G401 (cell line): ENCODE results near the gene ITM2C. TPM values are rescaled to one million over a fixed set of nuclear protein-coding genes. Genes with fewer than 3 reads are reported as not detected.

Source experiments
- DNase-seq: peaks from one replicate; pipeline ENCODE4 v3.0.0-alpha.2; 2015; ENCODE audit warnings: low spot score
- in situ Hi-C: cut with HindIII; loops from 2 replicates; pipeline ENCODE4 v1.10.0; 2016; ENCODE audit warnings: low sequenced_read_pairs, mixed read lengths
- total RNA-seq: library from RNA; depleted of rRNA; stranded (reverse); fragments of >200 nt; shearing (Covaris generic); gene quantifications from 2 replicates; pipeline ENCODE4 v1.2.3, GENCODE V29; 2014

Gene ITM2C
- total RNA-seq, 1 experiment from 2014 or later: 273 TPM

DNA sequence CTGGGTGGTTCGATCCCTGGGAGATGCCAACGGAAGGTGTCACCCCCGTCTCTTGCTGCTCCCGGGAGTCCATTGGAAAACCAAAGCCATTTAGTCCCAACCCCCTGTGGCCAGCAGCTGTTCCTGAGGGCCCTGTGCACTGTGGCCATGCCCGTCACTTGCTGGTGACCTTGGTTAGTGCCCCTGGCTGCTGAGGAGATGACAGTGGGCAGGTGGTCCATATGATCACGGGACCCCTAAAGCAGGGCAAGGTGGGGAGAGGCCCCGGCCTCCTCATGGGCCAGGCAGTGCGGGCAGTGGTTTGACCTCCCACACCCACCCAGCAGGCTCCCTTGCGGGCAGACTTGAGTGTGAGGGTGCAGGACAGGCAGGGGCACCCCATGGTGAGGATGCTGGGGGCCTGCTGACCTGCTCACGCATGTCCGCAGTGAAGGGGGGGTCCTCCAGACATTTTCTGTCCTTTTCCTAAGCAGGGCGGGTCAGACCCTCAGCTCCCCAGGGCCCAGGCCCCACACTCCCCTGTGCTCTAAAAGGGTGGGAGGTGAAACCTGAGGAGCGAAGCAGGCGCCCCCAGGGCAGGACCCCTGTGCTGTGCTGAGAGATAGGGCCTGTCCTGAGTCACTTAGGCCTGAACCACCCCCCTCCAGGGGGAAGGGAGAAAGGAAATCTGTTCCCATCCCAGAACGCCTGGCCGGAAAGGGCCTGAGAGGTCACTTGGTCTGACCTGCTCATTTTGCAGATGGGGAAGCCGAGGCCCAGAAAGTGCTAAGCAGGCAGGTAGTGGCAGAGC lies 6.8 kb downstream of the ITM2C start:
- in situ Hi-C loops: no loop called here
- DNase-seq: no peak

DNA sequence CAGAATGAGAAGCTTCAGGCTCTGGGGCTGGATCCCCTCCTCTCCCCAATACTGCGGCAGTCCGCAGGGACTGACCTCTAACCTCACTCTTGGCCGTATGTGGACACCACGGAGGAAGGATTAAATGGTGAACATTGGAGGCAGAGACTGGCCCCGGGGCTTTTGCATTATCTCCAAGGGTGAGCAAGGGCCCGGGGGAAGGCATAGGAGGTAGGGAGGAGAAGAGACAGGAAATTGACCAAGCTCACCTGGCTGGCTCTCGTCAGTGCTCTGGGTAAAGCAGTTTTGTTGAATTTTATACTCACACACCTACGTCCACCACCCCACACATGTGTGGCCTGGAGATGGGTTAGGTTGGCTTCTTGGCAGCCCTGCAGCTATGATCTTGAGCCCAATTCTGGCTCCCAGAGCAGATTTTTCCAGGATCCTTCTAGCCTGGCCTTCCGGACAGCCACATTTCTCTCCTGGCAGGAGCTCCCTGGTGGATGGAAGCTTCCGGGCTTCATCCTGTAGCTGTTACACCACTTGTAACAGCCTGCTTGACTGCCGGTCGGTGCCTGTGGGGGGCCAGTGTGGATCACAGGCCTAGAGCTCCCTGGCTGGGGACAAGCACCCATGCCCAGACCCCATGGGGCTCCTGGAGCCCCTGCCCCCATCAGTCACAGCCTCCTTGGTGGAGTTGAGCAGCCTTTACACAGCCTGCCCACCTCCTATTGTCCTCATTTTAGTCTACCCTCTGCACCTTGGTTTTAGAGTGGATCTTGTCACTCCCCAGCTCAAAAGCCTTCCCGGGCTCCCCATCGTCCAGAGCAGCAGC lies 7.6 kb downstream of the ITM2C start:
- in situ Hi-C loops: no loop called here
- no peak for DNase-seq

DNA sequence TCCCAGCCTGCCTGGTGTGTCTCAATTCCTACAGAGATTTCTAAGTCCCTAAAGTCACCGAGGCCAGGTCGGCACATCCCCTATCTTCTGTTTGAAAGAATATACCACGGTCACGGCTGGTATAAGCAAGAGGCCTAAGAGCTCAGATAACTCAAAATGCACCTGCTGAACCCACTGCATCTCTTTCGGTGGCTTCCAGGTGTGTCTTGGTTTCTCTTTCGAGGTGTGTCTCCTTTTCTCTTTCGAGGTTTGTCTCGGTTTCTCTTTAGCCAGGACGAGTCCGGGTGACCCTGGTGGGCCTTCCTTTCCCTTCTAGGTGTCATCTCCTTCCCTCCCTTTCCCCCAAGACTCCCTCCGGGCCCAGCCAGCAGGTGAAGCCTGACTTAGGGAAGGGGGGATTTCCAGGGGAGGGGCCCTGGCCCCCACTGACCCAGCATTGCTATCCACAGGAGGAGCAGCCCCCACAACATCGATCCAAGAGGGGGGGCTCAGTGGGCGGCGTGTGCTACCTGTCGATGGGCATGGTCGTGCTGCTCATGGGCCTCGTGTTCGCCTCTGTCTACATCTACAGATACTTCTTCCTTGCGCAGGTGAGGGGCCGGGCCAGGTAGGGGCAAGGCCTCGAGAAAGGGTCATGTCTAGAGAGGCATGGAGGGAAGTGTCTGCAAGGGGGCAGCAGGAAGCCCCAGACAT lies 8.4 kb downstream of the ITM2C start:
- in situ Hi-C loops: no loop called here
- no peak for DNase-seq

DNA sequence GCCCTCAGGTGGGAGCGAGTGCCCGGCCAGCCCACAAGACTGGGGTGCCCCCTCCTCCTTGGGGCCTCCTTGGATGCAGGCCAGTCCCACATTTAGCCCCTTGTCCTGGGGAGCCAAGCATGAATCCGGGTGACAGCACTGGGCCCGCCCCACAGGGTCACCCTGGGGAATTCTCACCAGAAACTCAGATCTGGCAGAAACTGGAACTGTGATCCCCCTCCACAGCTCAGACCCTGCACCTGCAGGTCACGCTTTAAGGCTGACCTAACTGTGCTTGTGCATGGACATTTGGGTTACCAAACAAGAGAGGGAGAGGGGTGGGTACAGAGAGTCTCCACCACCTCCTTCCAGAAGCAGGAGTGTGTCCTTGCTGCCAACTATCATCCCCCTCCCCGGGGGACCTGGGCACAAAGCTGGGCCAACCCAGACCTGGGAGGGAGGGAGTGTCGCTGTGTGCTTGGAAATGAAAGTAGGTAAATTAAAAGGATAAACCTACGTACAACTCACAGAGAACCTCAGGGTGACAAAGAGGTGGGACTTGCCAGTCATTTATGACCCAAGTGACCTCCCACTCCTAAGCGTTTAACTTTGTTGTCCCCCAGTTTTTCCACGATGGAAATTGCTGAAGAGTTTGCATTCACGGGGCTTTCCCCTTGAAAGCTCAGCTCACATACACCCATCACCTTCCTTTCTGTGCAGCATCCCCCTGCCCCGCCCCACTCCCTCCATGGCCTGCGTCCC lies 9.1 kb downstream of the ITM2C start:
- no peak for DNase-seq
- in situ Hi-C loops: no loop called here

DNA sequence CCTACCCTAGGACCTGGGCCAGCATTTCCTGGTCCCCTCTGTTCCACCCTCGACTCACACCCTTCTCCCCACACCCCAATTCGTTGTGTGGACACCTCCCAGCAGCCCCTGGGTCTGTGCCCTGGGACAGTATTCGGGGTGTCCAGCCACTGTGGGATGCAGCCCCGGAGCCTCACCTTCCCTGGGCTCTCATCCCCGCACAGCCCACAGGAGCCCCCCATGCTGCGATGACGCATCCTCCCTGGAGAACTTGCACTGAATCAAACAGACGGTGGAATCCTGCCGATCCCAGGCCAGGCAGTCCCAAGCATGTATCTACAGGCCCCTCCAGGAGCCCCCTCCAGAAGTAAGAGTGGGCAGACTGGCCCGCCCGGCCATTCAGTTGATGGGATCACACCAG lies 9.7 kb downstream of the ITM2C start:
- in situ Hi-C loops: no loop called here

DNA sequence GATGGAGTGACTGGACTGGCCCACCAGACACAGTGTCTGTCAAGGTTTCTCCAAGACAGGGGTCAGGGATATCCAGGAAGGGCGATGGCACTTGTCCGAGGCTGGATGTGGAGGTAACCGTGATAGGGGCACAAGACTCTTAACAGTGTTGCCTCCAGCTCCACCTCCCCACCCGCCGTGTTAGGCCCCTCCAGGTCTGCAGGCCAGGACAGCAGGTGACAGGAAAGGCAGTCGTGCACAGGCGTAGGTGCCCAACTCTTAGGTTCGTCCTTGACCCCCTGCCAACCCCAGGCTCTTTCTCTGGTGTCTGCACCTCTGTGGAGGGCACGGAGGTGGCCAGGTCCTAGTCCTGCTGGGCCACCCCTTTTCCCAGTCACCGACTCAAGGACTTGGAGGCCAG lies 10.1 kb downstream of the ITM2C start:
- in situ Hi-C loops: no loop called here
- no peak for DNase-seq

More for the DNA sequence above, 9.7 kb downstream of the ITM2C start:
- no peak for DNase-seq

DNA sequence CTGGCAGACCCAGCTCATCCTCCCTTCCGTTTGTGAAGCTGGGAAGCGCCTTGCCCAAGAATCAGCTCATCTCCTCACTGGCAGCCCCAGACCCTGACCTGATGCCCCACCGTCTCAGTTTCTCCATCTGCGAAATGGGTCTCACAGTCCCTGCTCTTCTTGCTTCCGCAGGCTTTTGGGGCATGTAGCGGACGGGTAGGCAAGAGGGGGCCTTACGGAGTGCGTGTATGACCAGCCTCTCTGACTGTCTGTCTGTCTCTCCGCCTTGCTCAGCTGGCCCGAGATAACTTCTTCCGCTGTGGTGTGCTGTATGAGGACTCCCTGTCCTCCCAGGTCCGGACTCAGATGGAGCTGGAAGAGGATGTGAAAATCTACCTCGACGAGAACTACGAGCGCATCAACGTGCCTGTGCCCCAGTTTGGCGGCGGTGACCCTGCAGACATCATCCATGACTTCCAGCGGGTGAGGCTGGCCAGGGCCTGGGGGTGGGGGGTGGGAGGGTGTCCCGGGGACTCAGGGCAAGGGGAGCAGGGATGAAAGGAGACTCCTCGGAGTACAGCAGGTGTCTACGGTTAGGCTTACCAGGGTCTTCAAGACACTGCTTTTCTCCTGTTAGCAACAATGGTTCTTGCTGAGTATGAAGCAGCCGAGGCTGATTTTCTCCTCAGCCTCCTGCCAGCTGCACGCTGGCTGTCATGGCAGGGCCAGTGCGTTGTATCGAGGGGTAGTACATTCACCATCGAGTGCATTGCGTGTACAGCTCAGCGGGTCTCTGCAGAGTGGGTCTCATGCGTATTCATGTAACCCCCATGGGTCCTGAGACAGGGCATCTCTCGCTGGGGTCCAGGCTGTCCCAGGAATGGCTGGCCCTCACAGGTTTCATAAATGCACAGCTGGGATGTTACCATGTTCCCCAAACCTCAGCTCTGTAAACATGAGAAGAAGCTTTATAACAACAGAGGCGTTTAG lies 10.9 kb downstream of the ITM2C start:
- in situ Hi-C loops: no loop called here

DNA sequence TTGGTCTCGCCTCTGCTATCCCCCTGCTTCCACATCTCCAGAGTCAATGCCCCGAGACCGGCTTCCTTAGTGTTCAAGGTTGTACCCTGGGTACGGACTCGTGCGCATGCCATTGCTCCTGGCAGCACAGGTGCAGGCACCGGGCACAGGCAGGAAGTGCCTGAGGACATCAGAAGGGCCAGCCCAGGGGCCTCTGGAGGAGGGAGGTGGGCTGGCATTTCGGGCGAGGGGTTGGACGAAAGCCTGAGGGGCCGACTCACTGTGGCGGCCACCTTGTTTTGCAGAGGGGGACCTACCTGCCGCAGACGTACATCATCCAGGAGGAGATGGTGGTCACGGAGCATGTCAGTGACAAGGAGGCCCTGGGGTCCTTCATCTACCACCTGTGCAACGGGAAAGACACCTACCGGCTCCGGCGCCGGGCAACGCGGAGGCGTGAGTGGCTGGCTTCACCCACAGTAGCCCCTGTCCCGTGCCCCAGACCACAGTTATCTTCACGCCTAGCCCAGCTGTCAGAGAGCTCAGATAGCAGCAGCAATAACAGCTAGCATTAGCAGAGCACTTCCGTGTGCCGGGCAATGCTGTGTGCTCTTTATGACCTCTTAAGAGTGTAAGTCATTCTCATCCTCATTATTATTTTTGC lies 12.5 kb downstream of the ITM2C start:
- in situ Hi-C loops: no loop called here
- DNase-seq: no peak

More for the DNA sequence above, 10.9 kb downstream of the ITM2C start:
- no peak for DNase-seq

DNA sequence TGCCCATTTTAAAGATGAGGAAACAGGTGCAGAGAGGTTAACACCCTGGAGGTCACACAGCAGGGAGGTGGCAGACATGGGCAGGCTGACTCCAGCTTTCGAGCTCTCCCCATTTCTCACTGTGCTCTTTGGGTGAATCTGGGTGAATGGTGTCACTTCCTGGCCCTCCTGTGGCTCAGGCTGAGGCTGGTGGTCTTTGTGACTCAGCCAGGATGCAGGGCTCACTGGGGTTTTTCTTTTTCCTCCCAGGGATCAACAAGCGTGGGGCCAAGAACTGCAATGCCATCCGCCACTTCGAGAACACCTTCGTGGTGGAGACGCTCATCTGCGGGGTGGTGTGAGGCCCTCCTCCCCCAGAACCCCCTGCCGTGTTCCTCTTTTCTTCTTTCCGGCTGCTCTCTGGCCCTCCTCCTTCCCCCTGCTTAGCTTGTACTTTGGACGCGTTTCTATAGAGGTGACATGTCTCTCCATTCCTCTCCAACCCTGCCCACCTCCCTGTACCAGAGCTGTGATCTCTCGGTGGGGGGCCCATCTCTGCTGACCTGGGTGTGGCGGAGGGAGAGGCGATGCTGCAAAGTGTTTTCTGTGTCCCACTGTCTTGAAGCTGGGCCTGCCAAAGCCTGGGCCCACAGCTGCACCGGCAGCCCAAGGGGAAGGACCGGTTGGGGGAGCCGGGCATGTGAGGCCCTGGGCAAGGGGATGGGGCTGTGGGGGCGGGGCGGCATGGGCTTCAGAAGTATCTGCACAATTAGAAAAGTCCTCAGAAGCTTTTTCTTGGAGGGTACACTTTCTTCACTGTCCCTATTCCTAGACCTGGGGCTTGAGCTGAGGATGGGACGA lies 13.2 kb downstream of the ITM2C start:
- in situ Hi-C loops: no loop called here
- no peak for DNase-seq

DNA sequence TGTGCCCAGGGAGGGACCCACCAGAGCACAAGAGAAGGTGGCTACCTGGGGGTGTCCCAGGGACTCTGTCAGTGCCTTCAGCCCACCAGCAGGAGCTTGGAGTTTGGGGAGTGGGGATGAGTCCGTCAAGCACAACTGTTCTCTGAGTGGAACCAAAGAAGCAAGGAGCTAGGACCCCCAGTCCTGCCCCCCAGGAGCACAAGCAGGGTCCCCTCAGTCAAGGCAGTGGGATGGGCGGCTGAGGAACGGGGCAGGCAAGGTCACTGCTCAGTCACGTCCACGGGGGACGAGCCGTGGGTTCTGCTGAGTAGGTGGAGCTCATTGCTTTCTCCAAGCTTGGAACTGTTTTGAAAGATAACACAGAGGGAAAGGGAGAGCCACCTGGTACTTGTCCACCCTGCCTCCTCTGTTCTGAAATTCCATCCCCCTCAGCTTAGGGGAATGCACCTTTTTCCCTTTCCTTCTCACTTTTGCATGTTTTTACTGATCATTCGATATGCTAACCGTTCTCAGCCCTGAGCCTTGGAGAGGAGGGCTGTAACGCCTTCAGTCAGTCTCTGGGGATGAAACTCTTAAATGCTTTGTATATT lies 14.0 kb downstream of the ITM2C start:
- in situ Hi-C loops: no loop called here

DNA sequence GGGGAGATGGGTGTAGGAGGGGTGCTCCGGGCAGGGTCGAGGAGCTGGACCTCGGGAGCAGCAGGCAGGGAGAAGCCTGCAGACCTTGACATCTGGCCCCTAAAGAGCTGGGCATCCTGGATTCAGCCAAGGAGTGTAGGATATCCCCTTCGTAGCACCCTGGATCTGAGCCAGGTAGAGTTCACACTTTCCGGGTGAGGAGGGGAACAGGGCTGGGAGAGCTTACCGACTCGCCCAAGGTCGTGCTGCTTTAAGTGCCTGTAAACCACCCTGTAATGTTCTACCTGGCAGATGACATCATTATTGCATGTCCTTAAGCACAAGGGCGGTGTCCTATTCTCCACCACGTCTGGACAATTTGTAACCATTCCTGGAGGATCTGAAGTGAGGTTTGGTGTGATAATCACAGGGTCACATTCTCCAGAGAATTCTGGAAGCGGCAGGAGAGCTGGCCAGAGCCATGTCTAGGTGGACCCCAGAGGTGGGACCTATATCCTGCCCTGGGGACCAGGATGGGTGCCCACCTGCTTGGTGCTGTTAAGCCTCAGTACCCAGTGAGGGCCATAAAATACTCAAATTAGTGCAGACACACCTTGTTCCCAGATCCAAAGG lies 14.6 kb downstream of the ITM2C start:
- no peak for DNase-seq
- in situ Hi-C loops: no loop called here

More for the DNA sequence above, 14.0 kb downstream of the ITM2C start:
- DNase-seq: no peak

DNA sequence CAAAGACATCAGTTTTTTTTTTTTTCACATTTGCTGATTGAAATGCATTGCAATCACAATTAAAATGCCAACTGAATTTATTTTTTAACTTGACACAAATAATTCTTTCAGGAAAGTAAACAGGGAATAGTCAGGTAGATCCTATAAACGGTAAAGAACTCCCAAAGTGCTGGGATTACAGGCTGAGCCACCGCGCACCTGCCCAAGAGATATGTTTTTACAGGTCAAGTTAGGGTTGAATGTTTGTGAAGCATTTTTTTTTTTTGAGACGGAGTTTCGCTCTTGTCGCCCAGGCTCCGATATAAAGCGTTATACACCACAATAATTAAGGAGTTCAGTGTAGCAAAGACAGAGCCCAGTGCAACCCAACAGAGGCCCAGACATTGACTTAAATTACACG lies 15.1 kb downstream of the ITM2C start:
- DNase-seq: no peak
- in situ Hi-C loops: no loop called here

DNA sequence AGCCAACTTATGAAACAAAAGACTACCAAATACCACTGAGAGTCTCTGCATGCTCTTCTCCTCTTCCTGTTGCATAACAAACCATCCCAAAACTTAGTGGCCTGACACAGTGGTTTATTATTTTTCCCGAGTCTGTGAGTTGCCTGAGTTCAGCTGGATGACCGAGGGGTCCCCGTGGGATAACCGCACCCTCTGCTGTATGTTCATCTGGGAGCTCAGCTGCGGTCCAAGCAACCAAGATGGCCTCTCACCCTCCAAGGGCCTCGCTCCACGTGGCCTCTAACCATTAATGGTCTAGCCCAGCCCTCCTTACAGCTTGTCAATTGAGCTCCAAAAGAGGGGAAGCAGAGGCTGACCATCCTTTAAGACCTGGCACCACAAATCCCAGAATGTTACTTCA lies 17.1 kb downstream of the ITM2C start:
- no peak for DNase-seq
- in situ Hi-C loops: no loop called here

DNA sequence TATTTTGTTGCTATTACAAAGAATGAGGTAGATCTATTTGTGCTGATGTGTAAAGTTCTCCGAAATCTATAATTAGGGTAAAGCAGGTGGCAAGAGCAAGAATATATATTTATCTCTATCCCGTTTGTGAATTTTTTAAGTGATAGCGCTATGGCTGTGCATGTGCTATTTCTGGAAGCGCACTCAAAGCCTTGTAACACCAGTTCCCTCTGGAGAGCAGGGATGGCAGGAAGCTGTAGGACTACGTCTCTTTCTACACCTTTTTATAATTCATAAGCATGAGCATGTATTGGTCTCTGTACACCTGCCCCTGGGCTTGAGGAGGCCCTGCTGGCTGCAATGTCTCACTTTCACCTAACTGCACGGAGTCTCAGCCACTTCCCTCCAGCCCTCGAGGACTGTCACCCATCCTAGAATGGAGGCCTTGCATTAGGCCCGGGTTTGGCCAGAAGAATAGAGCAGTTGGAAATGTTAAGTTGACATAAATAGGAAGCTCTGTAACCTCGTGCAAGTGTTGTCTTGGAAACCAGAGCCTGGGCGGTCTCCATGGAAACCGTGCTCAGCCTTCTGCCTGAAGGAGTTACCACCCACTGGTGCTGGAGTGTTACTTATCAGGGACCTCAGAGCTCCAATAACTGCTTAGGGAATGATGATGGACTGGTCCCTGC lies 20.9 kb downstream of the ITM2C start:
- DNase-seq: peak; percentile 90
- in situ Hi-C loops: no loop called here

DNA sequence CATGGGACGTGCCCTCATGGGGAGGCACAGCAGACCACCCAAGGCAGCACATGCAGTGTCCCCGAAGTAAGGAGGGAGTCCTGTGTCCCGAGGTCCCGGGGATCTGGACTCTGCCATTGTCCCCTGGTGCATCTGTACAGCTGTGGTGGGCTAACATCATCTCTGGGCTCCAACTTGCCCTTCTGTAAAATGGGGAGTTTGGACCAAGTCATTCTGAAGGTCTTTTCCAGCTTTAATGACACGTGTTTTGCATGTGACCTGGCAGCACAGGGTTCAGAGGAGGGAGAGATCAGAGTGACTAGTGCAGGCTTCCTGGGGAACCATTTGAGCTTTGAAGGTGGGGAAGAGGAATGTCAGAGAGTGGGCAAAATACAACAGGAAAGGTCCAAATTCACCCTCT lies 21.5 kb downstream of the ITM2C start:
- in situ Hi-C loops: no loop called here
- no peak for DNase-seq

DNA sequence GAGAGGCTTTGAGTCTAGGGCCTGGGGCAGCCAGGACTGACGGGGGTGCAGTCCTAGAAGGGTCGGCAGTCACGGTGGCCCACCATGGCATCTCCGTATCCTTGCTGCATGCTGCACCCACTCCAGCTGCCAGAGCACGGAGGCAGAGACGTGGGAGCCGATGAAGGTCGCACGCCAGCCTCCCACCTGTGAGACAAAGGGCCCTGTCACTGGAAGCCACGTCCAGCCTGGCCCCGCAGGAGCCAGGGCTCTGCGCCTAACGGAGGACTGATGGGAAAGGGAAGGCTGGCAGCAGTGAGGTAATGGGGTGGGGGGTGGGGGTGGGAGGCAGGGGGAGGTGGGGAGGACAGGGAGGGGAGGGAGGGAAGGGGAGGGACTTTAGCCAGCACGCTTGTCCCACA lies 21.9 kb downstream of the ITM2C start:
- DNase-seq: no peak
- in situ Hi-C loops: no loop called here
